ENCODE data around the gene IRX5. TPM values are rescaled to one million over a fixed set of nuclear protein-coding genes. Genes with fewer than 3 reads are reported as not detected.

Gene IRX5
- total and polyA plus RNA-seq, 4 donors = not detected

- H3K36me3 ChIP-seq (ENCODE audit: control insufficient read depth in 4 of 4, insufficient read depth in 3 of 4, low read depth in 1 of 4, low read length in 3 of 4) = no peaks in the 10 kb centered on the region
- no peak for DNase-seq (ENCODE audit: low spot score)
- TF ChIP-seq SP1 (IDR thresholded peaks at IDR 0.05) = no peak
- TF ChIP-seq HNF4G (IDR thresholded peaks at IDR 0.05) = no peak
- TF ChIP-seq YY1 (IDR thresholded peaks at IDR 0.05) = no peak
- peak; percentile 9 for TF ChIP-seq CTCF (IDR thresholded peaks at IDR 0.05; ENCODE audit: low read depth, low read length, missing input control)
- TF ChIP-seq HNF4A (conservative IDR thresholded peaks at IDR 0.05) = no peak
- peak in 1 of 2 donors; percentile 13 for TF ChIP-seq RAD21 (IDR thresholded peaks at IDR 0.05)
- no peak for TF ChIP-seq RXRA (IDR thresholded peaks at IDR 0.05)
- peaks cover 9 to 52% (median 38%) of the 10 kb centered on the region in 4 donors for H3K27me3 ChIP-seq (ENCODE audit: control insufficient read depth in 4 of 4, insufficient read depth in 4 of 4, low read length in 3 of 4)
- peak overlapping the region in 1 of 3 donors; percentile 30 for H3K4me3 ChIP-seq (ENCODE audit: low read depth in 1 of 3, low read length in 3 of 3)
- peaks cover 0 to 4% (median 0%) of the 10 kb centered on the region in 4 donors for H3K9me3 ChIP-seq (ENCODE audit: control insufficient read depth in 4 of 4, low read length in 3 of 4)
- WGBS = 4% methylated on average over 39 of the region's 39 CpGs
- H3K27ac ChIP-seq (ENCODE audit: low read depth in 1 of 2, low read length in 2 of 2) = no peak overlapping the region
- H3K4me1 ChIP-seq (ENCODE audit: control insufficient read depth in 4 of 4, insufficient read depth in 4 of 4, low read length in 3 of 4) = peaks cover 7 to 22% (median 15%) of the 10 kb centered on the region in 4 donors
- no peak overlapping the region for H3K9ac ChIP-seq (ENCODE audit: low read depth in 1 of 2, low read length in 2 of 2)
These were observed 6.5 kb downstream of the IRX5 start for GRCh38 chr16:54936979-54937670.

- H3K27me3 ChIP-seq (ENCODE audit: control insufficient read depth in 4 of 4, insufficient read depth in 4 of 4, low read length in 3 of 4) = peaks cover 9 to 51% (median 36%) of the 10 kb centered on the region in 4 donors
- no peak for DNase-seq (ENCODE audit: low spot score)
- no peak overlapping the region for H3K27ac ChIP-seq (ENCODE audit: low read depth in 1 of 2, low read length in 2 of 2)
These were observed 7.1 kb downstream of the IRX5 start for GRCh38 chr16:54937671-54938211.

More at GRCh38 chr16:54937671-54938211, 7.1 kb downstream of the IRX5 start:
- TF ChIP-seq FOXA2 (IDR thresholded peaks at IDR 0.05) = no peak
- TF ChIP-seq SP1 (IDR thresholded peaks at IDR 0.05) = no peak
- no peak for TF ChIP-seq ZBTB33 (IDR thresholded peaks at IDR 0.05)
- TF ChIP-seq REST (IDR thresholded peaks at IDR 0.05) = no peak
- no peak for TF ChIP-seq HNF4G (IDR thresholded peaks at IDR 0.05)
- no peak for TF ChIP-seq JUND (IDR thresholded peaks at IDR 0.05)
- TF ChIP-seq RAD21 (IDR thresholded peaks at IDR 0.05) = no peak
- no peak for TF ChIP-seq CTCF (IDR thresholded peaks at IDR 0.05; ENCODE audit: low read depth, low read length, missing input control)
- no peak for TF ChIP-seq HNF4A (conservative IDR thresholded peaks at IDR 0.05)
- Histone ChIP-seq H3K9me3 (ENCODE audit: control insufficient read depth in 4 of 4, low read length in 3 of 4) (no peaks in the 10 kb centered on the region), H3K36me3 (ENCODE audit: control insufficient read depth in 4 of 4, insufficient read depth in 3 of 4, low read depth in 1 of 4, low read length in 3 of 4) (no peaks in the 10 kb centered on the region), H3K4me3 (ENCODE audit: low read depth in 1 of 3, low read length in 3 of 3) (peak overlapping the region in 1 of 3 donors; percentile 30), H3K9ac (ENCODE audit: low read depth in 1 of 2, low read length in 2 of 2) (no peak overlapping the region), H3K4me1 (ENCODE audit: control insufficient read depth in 4 of 4, insufficient read depth in 4 of 4, low read length in 3 of 4) (peaks cover 7 to 22% (median 15%) of the 10 kb centered on the region in 4 donors)
- WGBS = 8% methylated on average over 35 of the region's 35 CpGs

Data from liver (tissue), 9 donors.